Right lobe of liver (tissue), 4 donors: Measurements from ENCODE around the gene TNIP2.

Source experiments
- CTCF ChIP-seq, 4 donors: fragments of 200-600 bp in 3 of 4; fragments of 450-650 bp in 1 of 4; IDR thresholded peaks; one replicate each; pipeline versions ENCODE4 v1.5.1 to v1.8.0; 2016 to 2022; ENCODE audit warnings: antibody characterized with exemption in 4 of 4, mild to moderate bottlenecking in 2 of 4
- POLR2A ChIP-seq: fragments of 450-650 bp; IDR thresholded peaks from one replicate; pipeline ENCODE4 v1.6.1; 2017; ENCODE audit warnings: antibody characterized with exemption, mild to moderate bottlenecking
- donor health status: DM: no; HTN: no; CAD: no.
- donor health status: DM: no; HTN: no; CAD: no.
- donor health status: DM: no; HTN: yes; CAD: no.

DNA sequence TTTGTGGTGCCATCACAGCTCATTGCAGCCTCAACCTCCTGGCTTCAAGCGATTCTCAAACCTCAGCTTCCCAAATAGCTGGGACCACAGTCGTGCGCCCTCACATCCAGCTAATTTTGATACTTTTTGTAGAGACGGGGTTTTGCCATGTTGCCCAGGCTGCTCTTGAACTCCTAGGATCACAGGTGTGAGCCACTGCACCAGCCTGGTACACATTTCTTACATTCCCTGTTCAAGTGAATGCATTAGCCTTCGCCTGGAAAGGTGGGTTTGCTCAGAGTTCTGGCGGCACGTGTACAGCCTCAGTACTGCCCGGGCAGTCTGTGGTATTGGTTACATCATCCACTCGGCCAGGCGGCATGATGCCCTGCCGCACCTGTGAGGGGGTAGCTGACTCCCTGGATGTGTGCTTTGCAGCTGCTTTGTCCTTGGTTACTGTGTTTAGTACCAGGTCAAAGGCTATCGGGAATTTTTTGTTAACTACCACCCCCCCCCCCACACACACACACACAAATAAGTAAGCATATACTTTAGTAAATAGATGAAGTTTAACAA is 57.1 kb downstream of the TNIP2 start:
- TF ChIP-seq CTCF (IDR thresholded peaks at IDR 0.05) (no peak), POLR2A (no peak)
